ENCODE data around the gene SIVA1.

SIVA1 gene

GRCh38 chr14:104798300-104799243, 45.6 kb downstream of the SIVA1 start:
- DNase-seq: no peak

GRCh38 chr14:104799244-104800014, 46.5 kb downstream of the SIVA1 start:
- DNase-seq: no peak

- DNase-seq: peak; percentile 82
Measured at GRCh38 chr14:104800015-104800770, 47.2 kb downstream of the SIVA1 start.

- DNase-seq: peak; percentile 83
Measured at GRCh38 chr14:104800771-104801519, 48.0 kb downstream of the SIVA1 start, which contains the start of gene ZBTB42. Gene ZBTB42, plus strand, starts transcription at chr14:104801101. Its CDS starts 97 bp downstream, at chr14:104801198.

GRCh38 chr14:104801520-104802393, 48.8 kb downstream of the SIVA1 start:
- no peak for DNase-seq

GRCh38 chr14:104802394-104803184, 49.6 kb downstream of the SIVA1 start:
- DNase-seq: no peak

- peak; percentile 51 for DNase-seq
Measured at GRCh38 chr14:104803280-104803911, 50.4 kb downstream of the SIVA1 start.

- no peak for DNase-seq
Measured at GRCh38 chr14:104803912-104804410, 51.0 kb downstream of the SIVA1 start.

- DNase-seq: no peak
Measured at GRCh38 chr14:104804481-104805325, 51.8 kb downstream of the SIVA1 start.

- DNase-seq: peak; percentile 36
Measured at GRCh38 chr14:104805326-104805678, 52.4 kb downstream of the SIVA1 start.

- DNase-seq: peak; percentile 34
Measured at GRCh38 chr14:104805941-104806624, 53.1 kb downstream of the SIVA1 start.

GRCh38 chr14:104806625-104807465, 53.9 kb downstream of the SIVA1 start:
- no peak for DNase-seq

- DNase-seq: no peak
Measured at GRCh38 chr14:104808456-104808855, 55.5 kb downstream of the SIVA1 start.
